Loucy (cell line): ENCODE data around the gene CCDC149.

ENCODE experiments used
- H2AFZ ChIP-seq: fragments of 200-600 bp; sonication (generic); 2 replicates; pipeline ENCODE4 v1.6.0; 2016; ENCODE audit warnings: antibody characterized with exemption, mild to moderate bottlenecking, low read length, moderate library complexity
- H3F3A ChIP-seq: fragments of 200-600 bp; 2 replicates; pipeline ENCODE4 v1.6.0; 2016; ENCODE audit warnings: antibody characterized with exemption, low read depth, mild to moderate bottlenecking
- H3K27me3 ChIP-seq: fragments of 200-600 bp; sonication (generic); 2 replicates; pipeline ENCODE4 v1.6.1; 2014; ENCODE audit warnings: low read length, mild to moderate bottlenecking; ENCODE audit not compliant: insufficient read depth, poor library complexity, severe bottlenecking
- H3K36me3 ChIP-seq: fragments of 200-600 bp; sonication (generic); 2 replicates; pipeline ENCODE4 v1.6.1; 2016; ENCODE audit warnings: low read length; ENCODE audit not compliant: insufficient read depth
- H3K4me1 ChIP-seq: fragments of 200-600 bp; sonication (generic); 2 replicates; pipeline ENCODE4 v1.5.1; 2014; ENCODE audit warnings: low read length, mild to moderate bottlenecking; ENCODE audit not compliant: insufficient read depth, poor library complexity, severe bottlenecking
- H3K4me2 ChIP-seq: fragments of 200-600 bp; sonication (generic); 2 replicates; pipeline ENCODE4 v1.6.0; 2014; ENCODE audit warnings: antibody characterized with exemption, low read length, low read depth, mild to moderate bottlenecking; ENCODE audit not compliant: poor library complexity, severe bottlenecking
- H3K4me3 ChIP-seq: fragments of 200-600 bp; sonication (generic); 2 replicates; pipeline ENCODE4 v1.5.1; 2014; ENCODE audit warnings: low read length, mild to moderate bottlenecking, mixed read lengths; ENCODE audit not compliant: poor library complexity, severe bottlenecking
- H3K79me2 ChIP-seq: fragments of 200-600 bp; sonication (generic); 2 replicates; pipeline ENCODE4 v1.6.1; 2014; ENCODE audit warnings: low read length; ENCODE audit not compliant: insufficient read depth
- H3K9ac ChIP-seq: fragments of 200-600 bp; sonication (generic); 2 replicates; pipeline ENCODE4 v1.6.0; 2014; ENCODE audit warnings: mild to moderate bottlenecking, low read depth, low read length, moderate library complexity; ENCODE audit not compliant: poor library complexity, severe bottlenecking
- H3K9me2 ChIP-seq: fragments of 200-600 bp; sonication (generic); replicated peaks from 2 replicates; pipeline ENCODE4 v1.6.1; 2016; ENCODE audit warnings: low read depth, low read length, mixed read lengths
- H3K9me3 ChIP-seq: fragments of 200-600 bp; sonication (generic); 2 replicates; pipeline ENCODE4 v1.6.1; 2014; ENCODE audit warnings: mild to moderate bottlenecking, antibody characterized with exemption, low read length, low read depth; ENCODE audit not compliant: insufficient read depth
- H4K20me1 ChIP-seq: fragments of 200-600 bp; sonication (generic); 2 replicates; pipeline ENCODE4 v1.6.0; 2014; ENCODE audit warnings: antibody characterized with exemption, low read length, mild to moderate bottlenecking; ENCODE audit not compliant: insufficient read depth, poor library complexity, severe bottlenecking
- CTCF ChIP-seq: fragments of 200-600 bp; sonication (generic); conservative IDR thresholded peaks from 2 replicates; pipeline ENCODE4 v1.5.1; 2014; ENCODE audit warnings: mild to moderate bottlenecking, antibody characterized with exemption, low read length
- EZH2phosphoT487 ChIP-seq: fragments of 200-600 bp; IDR thresholded peaks from 2 replicates; pipeline ENCODE4 v1.6.1; 2018; ENCODE audit warnings: antibody characterized with exemption, mild to moderate bottlenecking, moderate library complexity, borderline replicate concordance

CCDC149 gene

GRCh38 chr4:24824720-24825119 lies 88.1 kb downstream of the CCDC149 start:
- H3K9ac ChIP-seq: no peak overlapping the region
- no peak overlapping the region for H2AFZ ChIP-seq
- no peaks in the 10 kb centered on the region for H3K9me2 ChIP-seq
- H3K4me1 ChIP-seq: no peaks in the 10 kb centered on the region
- TF ChIP-seq CTCF: no peak
- no peak for TF ChIP-seq EZH2phosphoT487
- H3K36me3 ChIP-seq: no peaks in the 10 kb centered on the region
- H3K79me2 ChIP-seq: no peaks in the 10 kb centered on the region
- H4K20me1 ChIP-seq: no peaks in the 10 kb centered on the region
- no peak overlapping the region for H3K4me2 ChIP-seq
- H3F3A ChIP-seq: no peaks in the 10 kb centered on the region
- H3K9me3 ChIP-seq: no peaks in the 10 kb centered on the region
- H3K27me3 ChIP-seq: no peaks in the 10 kb centered on the region
- no peak overlapping the region for H3K4me3 ChIP-seq

- H3K27me3 ChIP-seq: no peaks in the 10 kb centered on the region
- no peaks in the 10 kb centered on the region for H3K9me2 ChIP-seq
- H2AFZ ChIP-seq: no peak overlapping the region
- no peaks in the 10 kb centered on the region for H3F3A ChIP-seq
- no peaks in the 10 kb centered on the region; the same call in 1 of the 2 replicates for H3K9me3 ChIP-seq
- TF ChIP-seq EZH2phosphoT487 (no peak), CTCF (no peak)
- H3K79me2 ChIP-seq: no peaks in the 10 kb centered on the region
- H3K9ac ChIP-seq: no peak overlapping the region
- no peaks in the 10 kb centered on the region for H3K36me3 ChIP-seq
- H3K4me2 ChIP-seq: no peak overlapping the region
- no peaks in the 10 kb centered on the region for H3K4me1 ChIP-seq
- no peaks in the 10 kb centered on the region for H4K20me1 ChIP-seq
- no peak overlapping the region for H3K4me3 ChIP-seq
These were observed 92.3 kb downstream of the CCDC149 start for GRCh38 chr4:24820541-24820940.

GRCh38 chr4:24816797-24817196 lies 96.0 kb downstream of the CCDC149 start:
- no peaks in the 10 kb centered on the region for H3F3A ChIP-seq
- peaks cover 3% of the 10 kb centered on the region; the same call in 1 of the 2 replicates for H3K9me3 ChIP-seq
- no peak overlapping the region for H3K4me3 ChIP-seq
- no peaks in the 10 kb centered on the region for H3K36me3 ChIP-seq
- no peak overlapping the region for H3K9ac ChIP-seq
- H2AFZ ChIP-seq: no peak overlapping the region
- no peaks in the 10 kb centered on the region for H3K79me2 ChIP-seq
- H4K20me1 ChIP-seq: no peaks in the 10 kb centered on the region
- H3K4me1 ChIP-seq: no peaks in the 10 kb centered on the region
- H3K9me2 ChIP-seq: no peaks in the 10 kb centered on the region
- TF ChIP-seq CTCF: no peak
- no peak for TF ChIP-seq EZH2phosphoT487
- H3K27me3 ChIP-seq: no peaks in the 10 kb centered on the region
- H3K4me2 ChIP-seq: no peak overlapping the region
